HepG2 (cell line): ENCODE results near the gene BLVRB. TPM values are rescaled to one million over a fixed set of nuclear protein-coding genes. Genes with fewer than 3 reads are reported as not detected.

ENCODE experiments used
- ELF4 ChIP-seq: sonication (generic); formaldehyde crosslinking; IDR thresholded peaks from 2 replicates; pipeline ENCODE4 v1.5.0; 2020; ENCODE audit warnings: missing genetic modification reagents, mild to moderate bottlenecking, moderate library complexity, borderline replicate concordance
- EP300 ChIP-seq, 3 experiments: sonication (generic) in 1 of 3; formaldehyde crosslinking in 1 of 3; IDR thresholded peaks; 2 replicates each; pipeline versions ENCODE4 v1.5.1 to v1.6.1; 2011 to 2020; ENCODE audit warnings: low read depth in 2 of 3, low read length in 2 of 3, borderline replicate concordance in 1 of 3, improper control_type of control experiment in 1 of 3, mild to moderate bottlenecking in 1 of 3, missing genetic modification reagents in 1 of 3, moderate library complexity in 1 of 3
- GABPB1 ChIP-seq: IDR thresholded peaks from 2 replicates; pipeline ENCODE4 v1.6.1; 2016; ENCODE audit warnings: mild to moderate bottlenecking, missing genetic modification reagents, moderate library complexity, missing compliant biosample characterization
- GATAD2A ChIP-seq: IDR thresholded peaks from 2 replicates; pipeline ENCODE4 v1.6.1; 2016
- HNRNPL ChIP-seq: fragments of 200-400 bp; formaldehyde crosslinking; IDR thresholded peaks from 2 replicates; pipeline ENCODE4 v1.6.1; 2017; ENCODE audit warnings: mild to moderate bottlenecking, low read depth, low read length
- KDM3A ChIP-seq: IDR thresholded peaks from 2 replicates; pipeline ENCODE4 v1.6.1; 2018; ENCODE audit warnings: low read depth, missing compliant biosample characterization
- NFYC ChIP-seq: IDR thresholded peaks from 2 replicates; pipeline ENCODE4 v1.6.1; 2016; ENCODE audit warnings: missing genetic modification reagents, missing compliant biosample characterization
- POLR2AphosphoS5 ChIP-seq: IDR thresholded peaks from 2 replicates; pipeline ENCODE4 v1.6.1; 2012; ENCODE audit warnings: low read depth, low read length
- RFXANK ChIP-seq: IDR thresholded peaks from 2 replicates; pipeline ENCODE4 v1.6.1; 2016
- SALL1 ChIP-seq: sonication (generic); formaldehyde crosslinking; IDR thresholded peaks from 2 replicates; pipeline ENCODE4 v1.8.0; 2022; ENCODE audit warnings: mild to moderate bottlenecking, missing genetic modification reagents
- SIN3A ChIP-seq: IDR thresholded peaks from 2 replicates; pipeline ENCODE4 v1.6.1; 2011; ENCODE audit warnings: low read depth, mild to moderate bottlenecking, control low read depth, low read length, borderline replicate concordance
- TCF12 ChIP-seq, 2 experiments: fragments of 450-650 bp in 1 of 2; sonication (generic) in 1 of 2; formaldehyde crosslinking in 1 of 2; IDR thresholded peaks; 2 replicates each; pipeline versions ENCODE4 v1.6.1 to v1.8.0; 2017 to 2022; ENCODE audit warnings: antibody characterized with exemption in 1 of 2, mild to moderate bottlenecking in 1 of 2, missing genetic modification reagents in 1 of 2, moderate library complexity in 1 of 2
- TFAP4 ChIP-seq: sonication (generic); IDR thresholded peaks from 2 replicates; pipeline ENCODE4 v1.6.1; 2016; ENCODE audit warnings: low read depth, borderline replicate concordance
- ZEB1 ChIP-seq: IDR thresholded peaks from 2 replicates; pipeline ENCODE4 v1.6.1; 2012; ENCODE audit warnings: mild to moderate bottlenecking, low read depth, inconsistent platforms; ENCODE audit not compliant: insufficient replicate concordance
- ZFP91 ChIP-seq: sonication (generic); formaldehyde crosslinking; IDR thresholded peaks from 2 replicates; pipeline ENCODE4 v1.9.0; 2022; ENCODE audit warnings: missing genetic modification reagents, mild to moderate bottlenecking, borderline replicate concordance
- ZNF230 ChIP-seq: sonication (generic); formaldehyde crosslinking; IDR thresholded peaks from 2 replicates; pipeline ENCODE4 v1.4.0; 2020; ENCODE audit warnings: mild to moderate bottlenecking, missing genetic modification reagents
- ZNF670 ChIP-seq: sonication (generic); formaldehyde crosslinking; IDR thresholded peaks from 2 replicates; pipeline ENCODE4 v1.8.0; 2022; ENCODE audit warnings: mild to moderate bottlenecking, missing genetic modification reagents, borderline replicate concordance
- ZNF713 ChIP-seq: sonication (generic); formaldehyde crosslinking; IDR thresholded peaks from 2 replicates; pipeline ENCODE4 v1.4.0; 2020; ENCODE audit warnings: mild to moderate bottlenecking, missing genetic modification reagents
- ZNF737 ChIP-seq: sonication (generic); formaldehyde crosslinking; IDR thresholded peaks from 2 replicates; pipeline ENCODE4 v1.5.0; 2020; ENCODE audit warnings: missing genetic modification reagents, mild to moderate bottlenecking, borderline replicate concordance
- ZNF781 ChIP-seq: sonication (generic); formaldehyde crosslinking; IDR thresholded peaks from 2 replicates; pipeline ENCODE4 v1.5.1; 2020; ENCODE audit warnings: borderline replicate concordance, mild to moderate bottlenecking, missing genetic modification reagents; ENCODE audit errors: not compliant biosample characterization
- ZNF782 ChIP-seq: sonication (generic); formaldehyde crosslinking; IDR thresholded peaks from 2 replicates; pipeline ENCODE4 v1.4.0; 2020; ENCODE audit warnings: missing genetic modification reagents, mild to moderate bottlenecking, borderline replicate concordance
- polyA plus RNA-seq, 8 experiments: library from polyadenylated mRNA; depleted of rRNA in 3 of 8; stranded (reverse) in 7 of 8; unstranded in 1 of 8; fragments of >200 nt; fragmentation: Illumina TruSeq in 4 of 8; extraction: Trizol in 4 of 8; gene quantifications; 2 replicates each; pipeline versions ENCODE4 v1.2.1 to v1.2.3, GENCODE V29; 2011 to 2016; ENCODE audit warnings: low read depth in 4 of 8, missing spikeins in 1 of 8, mixed read lengths in 1 of 8; ENCODE audit not compliant: insufficient read depth in 1 of 8
- total RNA-seq, 5 experiments: library from RNA; depleted of rRNA; stranded (reverse); fragments of >200 nt; fragmentation: Illumina TruSeq; extraction: Trizol; gene quantifications; 2 replicates each; pipeline ENCODE4 v1.2.3, GENCODE V29; 2016; ENCODE audit warnings: low read depth in 1 of 5
- TF ChIP-seq, protein P1 (sequence below): sonication (generic); formaldehyde crosslinking; IDR thresholded peaks from 2 replicates; pipeline ENCODE4 v1.4.0; 2020; ENCODE audit warnings: missing genetic modification reagents

BLVRB gene
- total and polyA plus RNA-seq, 2 of the 13 experiments (the other 11 are each of a cell fraction or from before 2014, with no cell fraction given), result 25.9 to 51.4 TPM

GRCh38 chr19:40425450-40426287 lies 39.9 kb downstream of the BLVRB start, which contains the start of gene SERTAD1 (continued):
- peak; percentile 22; the same call in 1 of the 2 replicates for TF ChIP-seq ZNF670
- peak; percentile 61; the same call in 1 of the 2 replicates for TF ChIP-seq ELF4 (CRISPR knock-in tag)
- no peak for TF ChIP-seq ZNF781 (CRISPR knock-in tag)
- 0 out of 2 replicates have a peak, but pooled peaks have one; percentile 42 for TF ChIP-seq GATAD2A (CRISPR knock-in tag)
- peak; percentile 50; the same call in 1 of the 2 replicates for TF ChIP-seq ZNF713 (CRISPR knock-in tag)
- peak; percentile 35; the same call in 1 of the 2 replicates for TF ChIP-seq SIN3A
- TF ChIP-seq, protein P1, sequence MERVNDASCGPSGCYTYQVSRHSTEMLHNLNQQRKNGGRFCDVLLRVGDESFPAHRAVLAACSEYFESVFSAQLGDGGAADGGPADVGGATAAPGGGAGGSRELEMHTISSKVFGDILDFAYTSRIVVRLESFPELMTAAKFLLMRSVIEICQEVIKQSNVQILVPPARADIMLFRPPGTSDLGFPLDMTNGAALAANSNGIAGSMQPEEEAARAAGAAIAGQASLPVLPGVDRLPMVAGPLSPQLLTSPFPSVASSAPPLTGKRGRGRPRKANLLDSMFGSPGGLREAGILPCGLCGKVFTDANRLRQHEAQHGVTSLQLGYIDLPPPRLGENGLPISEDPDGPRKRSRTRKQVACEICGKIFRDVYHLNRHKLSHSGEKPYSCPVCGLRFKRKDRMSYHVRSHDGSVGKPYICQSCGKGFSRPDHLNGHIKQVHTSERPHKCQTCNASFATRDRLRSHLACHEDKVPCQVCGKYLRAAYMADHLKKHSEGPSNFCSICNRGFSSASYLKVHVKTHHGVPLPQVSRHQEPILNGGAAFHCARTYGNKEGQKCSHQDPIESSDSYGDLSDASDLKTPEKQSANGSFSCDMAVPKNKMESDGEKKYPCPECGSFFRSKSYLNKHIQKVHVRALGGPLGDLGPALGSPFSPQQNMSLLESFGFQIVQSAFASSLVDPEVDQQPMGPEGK (CRISPR knock-in tag), result peak; percentile 60
- peak; percentile 93 for TF ChIP-seq NFYC (CRISPR knock-in tag)
- no peak for TF ChIP-seq ZNF737 (CRISPR knock-in tag)
- peak; percentile 77; the same call in 1 of the 2 replicates for TF ChIP-seq ZFP91
- TF ChIP-seq ZNF230 (CRISPR knock-in tag), result peak; percentile 65; the same call in 1 of the 2 replicates
- TF ChIP-seq POLR2AphosphoS5, result peak; percentile 97
- TF ChIP-seq SALL1 (CRISPR knock-in tag), result peak; percentile 55
- peak; percentile 69 for TF ChIP-seq GABPB1
- no peak for TF ChIP-seq TFAP4
- peak; percentile 79; the same call in 1 of the 2 replicates for TF ChIP-seq RFXANK
- peak; percentile 7; the same call in 1 of the 2 replicates for TF ChIP-seq ZNF782 (CRISPR knock-in tag)
- TF ChIP-seq ZEB1, result peak; percentile 59
- TF ChIP-seq HNRNPL, result 0 out of 2 replicates have a peak, but pooled peaks have one; percentile 50
- peak; percentile 22; the same call in 1 of the 2 replicates for TF ChIP-seq KDM3A (CRISPR knock-in tag)
- no peak for TF ChIP-seq EP300 (IDR thresholded peaks at IDR 0.05; ENCODE audit: low read depth in 2 of 2, low read length in 2 of 2)
- TF ChIP-seq EP300 (CRISPR knock-in tag; IDR thresholded peaks at IDR 0.05; ENCODE audit: borderline replicate concordance), result no peak
- TF ChIP-seq TCF12 (IDR thresholded peaks at IDR 0.05), result no peak
- TF ChIP-seq TCF12 (CRISPR knock-in tag; IDR thresholded peaks at IDR 0.05), result 0 out of 2 replicates have a peak, but pooled peaks have one; percentile 53
